Activated T-helper 1 cell treated with anti-CD3 and anti-CD28 coated beads, Interleukin-12 subunit alpha, Interleukin-12 subunit beta, Interleukin-2, Interleukin-4 antibody, amounts not matched to agents 30 ng/mL and 10 ng/mL and 1 ng/mL, durations not matched to agents 14 hours and 24 hours and 36 hours (primary cell): ENCODE data around the gene KIF18B. TPM values are rescaled to one million over a fixed set of nuclear protein-coding genes. Genes with fewer than 3 reads are reported as not detected.

Experiments used
- DNase-seq: peaks from one replicate; pipeline ENCODE4 v3.0.0; 2021; ENCODE audit warnings: low spot score
- H3K27ac Mint-ChIP-seq: one replicate; pipeline ENCODE4 v1.8.0; 2021; ENCODE audit warnings: mild to moderate bottlenecking, mixed read lengths
- H3K27me3 Mint-ChIP-seq: one replicate; pipeline ENCODE4 v1.8.0; 2022; ENCODE audit warnings: mild to moderate bottlenecking, moderate library complexity, mixed read lengths; ENCODE audit not compliant: insufficient read depth
- H3K36me3 Mint-ChIP-seq: one replicate; pipeline ENCODE4 v1.8.0; 2021; ENCODE audit warnings: low read depth, mixed read lengths
- H3K4me1 Mint-ChIP-seq: one replicate; pipeline ENCODE4 v1.8.0; 2021; ENCODE audit warnings: low read depth, mixed read lengths
- H3K4me3 Mint-ChIP-seq: one replicate; pipeline ENCODE4 v1.8.0; 2021; ENCODE audit warnings: mild to moderate bottlenecking, moderate library complexity, mixed read lengths
- H3K9me3 Mint-ChIP-seq: one replicate; pipeline ENCODE4 v1.8.0; 2021; ENCODE audit warnings: mixed read lengths
- intact Hi-C: fragments of 100-400 bp; cut with micrococcal nuclease; formaldehyde crosslinking; loops from one replicate; pipeline ENCODE4 v1.15.1; 2024
- total RNA-seq: library from RNA; stranded (reverse); gene quantifications from 2 replicates; pipeline ENCODE4 v1.2.3, GENCODE V29; 2022

Gene KIF18B
- total RNA-seq, 1 donor from 2014 or later: 41.4 TPM

GRCh38 chr17:44927696-44928095 is 19.9 kb downstream of the KIF18B start:
- Mint-ChIP-seq H3K27me3 (no peaks in the 10 kb centered on the region), H3K9me3 (no peaks in the 10 kb centered on the region), H3K4me3 (no peak overlapping the region), H3K36me3 (peaks cover 41% of the 10 kb centered on the region), H3K4me1 (no peaks in the 10 kb centered on the region), H3K27ac (peak overlapping the region; percentile 44)
- DNase-seq: no peak
- intact Hi-C loops: no loop called here

GRCh38 chr17:44926821-44927525 is 20.6 kb downstream of the KIF18B start:
- intact Hi-C loops: no loop called here
- Mint-ChIP-seq H3K27me3 (no peaks in the 10 kb centered on the region), H3K4me3 (no peak overlapping the region)

GRCh38 chr17:44925731-44926697 is 21.6 kb downstream of the KIF18B start:
- intact Hi-C loops: no loop called here
- Mint-ChIP-seq H3K36me3 (peaks cover 33% of the 10 kb centered on the region), H3K9me3 (no peaks in the 10 kb centered on the region), H3K4me3 (no peak overlapping the region), H3K27ac (no peak overlapping the region), H3K4me1 (no peaks in the 10 kb centered on the region), H3K27me3 (peaks cover 2% of the 10 kb centered on the region)
- no peak for DNase-seq

More at GRCh38 chr17:44926821-44927525, 20.6 kb downstream of the KIF18B start:
- no peak for DNase-seq
- Mint-ChIP-seq H3K27ac (no peak overlapping the region), H3K4me1 (no peaks in the 10 kb centered on the region), H3K36me3 (peaks cover 41% of the 10 kb centered on the region), H3K9me3 (no peaks in the 10 kb centered on the region)

GRCh38 chr17:44924107-44924544 is 23.4 kb downstream of the KIF18B start:
- intact Hi-C loops: no loop called here
- H3K36me3 Mint-ChIP-seq: peaks cover 17% of the 10 kb centered on the region

GRCh38 chr17:44922746-44923470 is 24.7 kb downstream of the KIF18B start:
- H3K4me3 Mint-ChIP-seq: no peak overlapping the region
- peaks cover 21% of the 10 kb centered on the region for H3K27me3 Mint-ChIP-seq
- H3K9me3 Mint-ChIP-seq: no peaks in the 10 kb centered on the region
- intact Hi-C loops: no loop called here
- peaks cover 8% of the 10 kb centered on the region for H3K4me1 Mint-ChIP-seq
- H3K27ac Mint-ChIP-seq: no peak overlapping the region
- no peak for DNase-seq
- peaks cover 15% of the 10 kb centered on the region for H3K36me3 Mint-ChIP-seq

More at GRCh38 chr17:44924107-44924544, 23.4 kb downstream of the KIF18B start:
- DNase-seq: no peak
- Mint-ChIP-seq H3K4me3 (no peak overlapping the region), H3K27me3 (peaks cover 16% of the 10 kb centered on the region), H3K4me1 (peaks cover 8% of the 10 kb centered on the region), H3K9me3 (no peaks in the 10 kb centered on the region), H3K27ac (no peak overlapping the region)

- Mint-ChIP-seq H3K36me3 (peaks cover 11% of the 10 kb centered on the region), H3K4me1 (peaks cover 8% of the 10 kb centered on the region), H3K27me3 (peaks cover 23% of the 10 kb centered on the region), H3K27ac (no peak overlapping the region), H3K9me3 (no peaks in the 10 kb centered on the region), H3K4me3 (no peak overlapping the region)
- intact Hi-C loops: no loop called here
- DNase-seq: no peak
These were observed 25.4 kb downstream of the KIF18B start for GRCh38 chr17:44922136-44922535.

- Mint-ChIP-seq H3K4me3 (no peak overlapping the region), H3K9me3 (no peaks in the 10 kb centered on the region), H3K27me3 (peaks cover 23% of the 10 kb centered on the region), H3K36me3 (peaks cover 7% of the 10 kb centered on the region), H3K4me1 (peaks cover 8% of the 10 kb centered on the region), H3K27ac (no peak overlapping the region)
- no peak for DNase-seq
- intact Hi-C loops: loop anchor here (2.0 kb wide), 1 partner anchor 25 kb away; the partner anchor contains the start of gene KIF18B
These were observed 26.3 kb downstream of the KIF18B start for GRCh38 chr17:44921122-44921882.

GRCh38 chr17:44920565-44920940 is 27.0 kb downstream of the KIF18B start:
- Mint-ChIP-seq H3K4me1 (peaks cover 8% of the 10 kb centered on the region), H3K36me3 (peaks cover 3% of the 10 kb centered on the region), H3K27me3 (peaks cover 24% of the 10 kb centered on the region), H3K9me3 (no peaks in the 10 kb centered on the region), H3K4me3 (no peak overlapping the region), H3K27ac (no peak overlapping the region)
- DNase-seq: no peak
- intact Hi-C loops: loop anchor here (1.0 to 2.0 kb wide), 3 partner anchors 26 to 179 kb away; partner anchors contain the start of gene KIF18B

GRCh38 chr17:44919885-44920564 is 27.5 kb downstream of the KIF18B start:
- H3K4me1 Mint-ChIP-seq: peaks cover 8% of the 10 kb centered on the region
- DNase-seq: peak; percentile 50
- H3K27ac Mint-ChIP-seq: no peak overlapping the region
- no peaks in the 10 kb centered on the region for H3K9me3 Mint-ChIP-seq
- H3K36me3 Mint-ChIP-seq: peaks cover 1% of the 10 kb centered on the region
- H3K4me3 Mint-ChIP-seq: no peak overlapping the region
- H3K27me3 Mint-ChIP-seq: peaks cover 25% of the 10 kb centered on the region
- intact Hi-C loops: loop anchor here (1.0 to 2.0 kb wide), 3 partner anchors 27 to 179 kb away; partner anchors contain the start of gene KIF18B

- Mint-ChIP-seq H3K9me3 (no peaks in the 10 kb centered on the region), H3K27me3 (peaks cover 25% of the 10 kb centered on the region), H3K36me3 (peaks cover 1% of the 10 kb centered on the region), H3K4me3 (no peak overlapping the region), H3K4me1 (peaks cover 8% of the 10 kb centered on the region), H3K27ac (no peak overlapping the region)
- no peak for DNase-seq
- intact Hi-C loops: no loop called here
These were observed 28.2 kb downstream of the KIF18B start for GRCh38 chr17:44919411-44919810.

- DNase-seq: no peak
- peaks cover 31% of the 10 kb centered on the region for H3K27me3 Mint-ChIP-seq
- intact Hi-C loops: no loop called here
- no peaks in the 10 kb centered on the region for H3K9me3 Mint-ChIP-seq
- H3K4me1 Mint-ChIP-seq: peaks cover 8% of the 10 kb centered on the region
- H3K4me3 Mint-ChIP-seq: no peak overlapping the region
- H3K27ac Mint-ChIP-seq: no peak overlapping the region
- no peaks in the 10 kb centered on the region for H3K36me3 Mint-ChIP-seq
These were observed 29.6 kb downstream of the KIF18B start for GRCh38 chr17:44918006-44918405.
